Suprapubic skin (tissue), 4 donors: ENCODE results near the gene PRKAR2B. TPM values are rescaled to one million over a fixed set of nuclear protein-coding genes. Genes with fewer than 3 reads are reported as not detected.

Experiments
- DNase-seq, 2 donors: peaks; one replicate each; pipeline ENCODE4 v3.0.0-alpha.2; 2019; ENCODE audit warnings: low spot score in 2 of 2
- H3K27ac ChIP-seq: fragments of 200-600 bp; sonication (generic); one replicate; pipeline ENCODE4 v1.5.1; 2019
- H3K27me3 ChIP-seq: fragments of 200-600 bp; sonication (generic); one replicate; pipeline ENCODE4 v1.5.1; 2019
- H3K36me3 ChIP-seq: fragments of 200-600 bp; sonication (generic); one replicate; pipeline ENCODE4 v1.5.1; 2019
- H3K4me1 ChIP-seq: fragments of 200-600 bp; sonication (generic); one replicate; pipeline ENCODE4 v1.5.1; 2019
- H3K4me3 ChIP-seq: fragments of 200-600 bp; sonication (generic); one replicate; pipeline ENCODE4 v1.5.1; 2019; ENCODE audit warnings: mild to moderate bottlenecking
- H3K9me3 ChIP-seq: fragments of 200-600 bp; sonication (generic); one replicate; pipeline ENCODE4 v1.5.1; 2019
- EP300 ChIP-seq: sonication (generic); formaldehyde crosslinking; IDR thresholded peaks from one replicate; pipeline ENCODE4 v1.6.1; 2017; ENCODE audit warnings: antibody characterized with exemption
- POLR2A ChIP-seq, 2 donors: fragments of 450-650 bp; IDR thresholded peaks; one replicate each; pipeline ENCODE4 v1.6.1; 2017; ENCODE audit warnings: antibody characterized with exemption in 2 of 2, mild to moderate bottlenecking in 2 of 2, moderate library complexity in 2 of 2
- POLR2AphosphoS5 ChIP-seq, 3 donors: sonication (generic); formaldehyde crosslinking; IDR thresholded peaks; one replicate each; pipeline ENCODE4 v1.6.1; 2017; ENCODE audit warnings: antibody characterized with exemption in 3 of 3
- WGBS: methylation state at CpG from one replicate; pipeline ENCODE4 v1.1.5; 2018; 5-methylcytosine and 5-hydroxymethylcytosine counted together
- total RNA-seq, 4 donors: library from RNA; depleted of rRNA; stranded (reverse); fragments of >200 nt; gene quantifications; one replicate each; pipeline ENCODE4 v1.1.0, GENCODE V29; 2016
- TF ChIP-seq, protein P1 (sequence below), 2 donors: fragments of 200-600 bp in 1 of 2; fragments of 450-650 bp in 1 of 2; sonication (generic) in 1 of 2; IDR thresholded peaks; one replicate each; pipeline ENCODE4 v1.5.1; 2016 to 2019; ENCODE audit warnings: antibody characterized with exemption in 2 of 2, mild to moderate bottlenecking in 1 of 2, moderate library complexity in 1 of 2

Gene PRKAR2B
- total RNA-seq, 4 donors from 2014 or later = 4.2 to 10.8 (median 6.2) TPM

DNA sequence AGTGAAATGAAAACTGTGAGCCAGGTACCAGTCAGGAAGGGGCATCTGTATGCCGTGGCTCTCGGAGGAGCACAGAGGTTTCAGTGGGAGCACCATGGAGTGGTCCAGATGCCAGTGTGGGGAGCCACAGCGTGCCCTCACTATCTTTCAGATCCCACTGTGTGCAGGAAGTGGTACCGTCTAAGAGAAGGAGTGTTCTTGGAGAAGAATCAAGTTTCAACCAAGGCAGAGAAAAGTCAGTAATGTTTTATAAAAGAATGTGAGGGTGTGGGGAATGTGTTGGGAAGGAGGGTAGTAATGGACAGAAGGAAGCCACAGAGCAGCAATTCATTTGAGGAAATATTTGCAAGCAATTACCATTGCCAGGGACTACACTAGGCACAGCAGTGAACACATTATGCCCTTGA is 35.6 kb downstream of the PRKAR2B start:
- Histone ChIP-seq H3K9me3 (no peaks in the 10 kb centered on the region), H3K36me3 (no peaks in the 10 kb centered on the region), H3K4me3 (no peak overlapping the region), H3K4me1 (no peaks in the 10 kb centered on the region), H3K27me3 (no peaks in the 10 kb centered on the region), H3K27ac (no peak overlapping the region)
- 77% methylated on average over 4 of the region's 4 CpGs for WGBS
- TF ChIP-seq EP300 (no peak), POLR2A (IDR thresholded peaks at IDR 0.05) (no peak), POLR2AphosphoS5 (IDR thresholded peaks at IDR 0.05) (no peak)
- TF ChIP-seq, protein P1, sequence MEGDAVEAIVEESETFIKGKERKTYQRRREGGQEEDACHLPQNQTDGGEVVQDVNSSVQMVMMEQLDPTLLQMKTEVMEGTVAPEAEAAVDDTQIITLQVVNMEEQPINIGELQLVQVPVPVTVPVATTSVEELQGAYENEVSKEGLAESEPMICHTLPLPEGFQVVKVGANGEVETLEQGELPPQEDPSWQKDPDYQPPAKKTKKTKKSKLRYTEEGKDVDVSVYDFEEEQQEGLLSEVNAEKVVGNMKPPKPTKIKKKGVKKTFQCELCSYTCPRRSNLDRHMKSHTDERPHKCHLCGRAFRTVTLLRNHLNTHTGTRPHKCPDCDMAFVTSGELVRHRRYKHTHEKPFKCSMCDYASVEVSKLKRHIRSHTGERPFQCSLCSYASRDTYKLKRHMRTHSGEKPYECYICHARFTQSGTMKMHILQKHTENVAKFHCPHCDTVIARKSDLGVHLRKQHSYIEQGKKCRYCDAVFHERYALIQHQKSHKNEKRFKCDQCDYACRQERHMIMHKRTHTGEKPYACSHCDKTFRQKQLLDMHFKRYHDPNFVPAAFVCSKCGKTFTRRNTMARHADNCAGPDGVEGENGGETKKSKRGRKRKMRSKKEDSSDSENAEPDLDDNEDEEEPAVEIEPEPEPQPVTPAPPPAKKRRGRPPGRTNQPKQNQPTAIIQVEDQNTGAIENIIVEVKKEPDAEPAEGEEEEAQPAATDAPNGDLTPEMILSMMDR (IDR thresholded peaks at IDR 0.05) = no peak
- no peak for DNase-seq

DNA sequence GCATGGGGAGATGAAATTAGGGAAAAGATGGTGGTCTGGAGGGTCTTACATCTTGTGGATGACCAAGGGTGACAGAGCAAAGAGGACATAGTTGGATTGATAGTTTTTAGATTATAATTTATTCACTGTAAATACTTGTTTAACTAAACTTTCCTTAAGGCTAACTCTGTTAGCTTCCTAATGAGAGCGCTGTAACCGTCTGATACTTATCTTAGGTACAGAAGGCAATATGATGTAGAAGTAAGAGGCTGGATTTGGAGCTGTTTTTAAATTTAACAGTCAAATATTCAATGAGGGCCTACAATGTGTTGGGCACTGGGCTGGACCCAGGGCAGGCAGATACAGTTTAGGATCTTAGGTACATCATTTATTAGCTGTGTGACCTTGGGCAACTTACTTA is 36.0 kb downstream of the PRKAR2B start:
- 86% methylated on average over 2 of the region's 2 CpGs for WGBS
- no peaks in the 10 kb centered on the region for H3K9me3 ChIP-seq
- TF ChIP-seq POLR2A (IDR thresholded peaks at IDR 0.05) (no peak), POLR2AphosphoS5 (IDR thresholded peaks at IDR 0.05) (no peak), EP300 (no peak)
- TF ChIP-seq, protein P1 (IDR thresholded peaks at IDR 0.05) = no peak
- H3K27ac ChIP-seq = no peak overlapping the region
- H3K27me3 ChIP-seq = no peaks in the 10 kb centered on the region
- H3K4me3 ChIP-seq = no peak overlapping the region
- no peaks in the 10 kb centered on the region for H3K4me1 ChIP-seq
- H3K36me3 ChIP-seq = no peaks in the 10 kb centered on the region
- DNase-seq = no peak

DNA sequence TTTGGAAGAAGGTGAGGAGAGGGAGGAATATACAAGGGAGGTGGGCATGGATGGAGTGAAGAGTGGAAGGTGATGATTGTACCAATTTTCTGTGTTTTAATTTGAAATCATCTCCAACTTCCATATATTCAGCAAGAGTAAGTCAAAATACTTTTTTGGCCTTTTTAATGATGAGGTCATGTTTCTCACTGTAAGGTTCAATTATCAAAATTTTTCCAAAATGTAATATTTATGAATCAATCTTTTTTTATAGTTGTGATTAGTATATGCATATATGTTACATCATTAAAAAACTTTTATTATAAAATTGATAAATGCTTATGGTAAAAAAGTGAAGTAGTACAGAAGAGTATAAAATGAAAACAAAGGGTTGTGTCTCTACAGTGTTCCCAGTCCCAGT is 40.7 kb downstream of the PRKAR2B start:
- Histone ChIP-seq H3K4me1 (no peaks in the 10 kb centered on the region), H3K9me3 (no peaks in the 10 kb centered on the region), H3K36me3 (no peaks in the 10 kb centered on the region), H3K27ac (no peak overlapping the region), H3K27me3 (no peaks in the 10 kb centered on the region), H3K4me3 (no peak overlapping the region)
- TF ChIP-seq POLR2AphosphoS5 (IDR thresholded peaks at IDR 0.05) (no peak), EP300 (no peak), POLR2A (IDR thresholded peaks at IDR 0.05) (no peak)
- TF ChIP-seq, protein P1 (IDR thresholded peaks at IDR 0.05) = no peak
- DNase-seq = no peak

DNA sequence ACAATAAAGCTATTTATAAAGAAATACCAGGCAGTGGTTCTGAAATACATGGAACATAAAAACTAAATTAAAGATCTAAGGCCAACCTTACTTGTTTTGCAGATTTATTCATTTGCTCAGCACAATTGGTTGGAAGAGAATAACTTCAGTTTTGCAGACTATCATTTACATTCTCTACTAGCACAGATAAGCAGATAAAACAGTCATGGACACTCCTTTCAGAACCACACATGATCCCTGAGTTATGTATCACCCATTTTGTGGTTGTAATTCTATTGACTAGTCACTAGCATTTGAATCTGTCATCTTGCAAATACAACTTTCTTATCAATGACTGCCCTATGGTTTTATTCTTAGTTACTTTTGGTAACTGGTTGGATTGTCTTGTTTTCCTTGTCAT is 45.1 kb downstream of the PRKAR2B start:
- Histone ChIP-seq H3K4me3 (no peak overlapping the region), H3K27me3 (no peaks in the 10 kb centered on the region), H3K9me3 (no peaks in the 10 kb centered on the region), H3K4me1 (no peaks in the 10 kb centered on the region), H3K27ac (no peak overlapping the region), H3K36me3 (no peaks in the 10 kb centered on the region)
- TF ChIP-seq, protein P1 (IDR thresholded peaks at IDR 0.05) = no peak
- TF ChIP-seq POLR2A (IDR thresholded peaks at IDR 0.05) = no peak
- no peak for DNase-seq

DNA sequence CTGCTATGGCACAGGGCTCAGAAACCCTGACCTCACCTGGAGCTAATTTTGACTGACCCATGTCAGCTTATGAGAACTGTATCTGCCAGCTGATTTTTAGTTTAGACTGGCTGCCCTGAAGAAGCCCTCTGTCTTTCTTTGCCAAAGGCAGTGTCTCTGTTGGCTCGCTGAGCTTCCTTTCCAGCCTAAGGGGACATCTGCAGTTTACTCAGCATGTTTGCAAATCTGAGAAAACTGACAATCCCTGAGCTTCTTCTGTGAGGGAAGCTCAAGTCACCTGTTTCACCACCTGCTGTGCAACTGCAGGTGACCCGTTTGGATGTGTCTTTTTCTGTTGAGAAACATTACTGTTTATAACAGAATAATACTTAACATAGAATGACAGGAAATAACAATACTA is 46.0 kb downstream of the PRKAR2B start:
- WGBS = 8% methylated on average over 2 of the region's 2 CpGs
- Histone ChIP-seq H3K36me3 (no peaks in the 10 kb centered on the region), H3K4me1 (no peaks in the 10 kb centered on the region), H3K27me3 (no peaks in the 10 kb centered on the region), H3K4me3 (no peak overlapping the region), H3K9me3 (no peaks in the 10 kb centered on the region), H3K27ac (no peak overlapping the region)
- TF ChIP-seq POLR2AphosphoS5 (IDR thresholded peaks at IDR 0.05) (no peak), EP300 (no peak), POLR2A (IDR thresholded peaks at IDR 0.05) (no peak)
- TF ChIP-seq, protein P1 (IDR thresholded peaks at IDR 0.05) = no peak
- no peak for DNase-seq
